Esophagus squamous epithelium (tissue), 5 donors: ENCODE results near the gene FCRL6. TPM values are rescaled to one million over a fixed set of nuclear protein-coding genes. Genes with fewer than 3 reads are reported as not detected.

ENCODE experiments used
- DNase-seq: peaks from one replicate; lab custom pipeline; 2025; lab: John Stamatoyannopoulos, UW
- H3K27ac ChIP-seq, 4 donors: fragments of 200-600 bp; sonication (generic); one replicate each; pipeline ENCODE4 v1.5.1; 2016 to 2019; ENCODE audit warnings: mild to moderate bottlenecking in 1 of 4
- H3K27me3 ChIP-seq, 4 donors: fragments of 200-600 bp; sonication (generic); 1 replicate in 3 of 4; 2 replicates in 1 of 4; pipeline versions ENCODE4 v1.5.1 to v1.6.0; 2017 to 2021; ENCODE audit warnings: antibody characterized with exemption in 1 of 4
- H3K36me3 ChIP-seq, 3 donors: fragments of 200-600 bp; sonication (generic); one replicate each; pipeline ENCODE4 v1.5.1; 2016 to 2019
- H3K4me1 ChIP-seq, 3 donors: fragments of 200-600 bp; sonication (generic); one replicate each; pipeline ENCODE4 v1.5.1; 2017 to 2019
- H3K4me3 ChIP-seq, 4 donors: fragments of 200-600 bp; sonication (generic); 1 replicate in 3 of 4; 2 replicates in 1 of 4; pipeline ENCODE4 v1.5.1; 2016 to 2019; ENCODE audit warnings: mild to moderate bottlenecking in 2 of 4, moderate library complexity in 1 of 4
- H3K9me3 ChIP-seq, 3 donors: fragments of 200-600 bp; sonication (generic); one replicate each; pipeline ENCODE4 v1.5.1; 2016 to 2019
- CTCF ChIP-seq, 6 experiments: fragments of 450-650 bp in 4 of 6; fragments of 200-600 bp in 2 of 6; sonication (generic) in 2 of 6; IDR thresholded peaks; one replicate each; pipeline ENCODE4 v1.5.1; 2016 to 2019; ENCODE audit warnings: antibody characterized with exemption in 6 of 6, mild to moderate bottlenecking in 4 of 6, moderate library complexity in 4 of 6
- POLR2A ChIP-seq, 4 donors: fragments of 450-650 bp; IDR thresholded peaks; one replicate each; pipeline ENCODE4 v1.6.1; 2017; ENCODE audit warnings: antibody characterized with exemption in 4 of 4, mild to moderate bottlenecking in 4 of 4, moderate library complexity in 3 of 4
- WGBS, 2 donors: methylation state at CpG; one replicate each; pipeline ENCODE4 v1.1.5; 2018; 5-methylcytosine and 5-hydroxymethylcytosine counted together
- intact Hi-C: fragments of 100-400 bp; cut with DNase I; formaldehyde crosslinking; loops from one replicate; pipeline ENCODE4 v1.15.0; 2022
- small RNA-seq, 4 donors: library from RNA; depleted of rRNA; stranded (forward); fragments of <200 nt; gene quantifications; one replicate each; pipeline ENCODE3, GENCODE V24; 2016
- total RNA-seq, 4 donors: library from RNA; depleted of rRNA; stranded (reverse); fragments of >200 nt; gene quantifications; one replicate each; pipeline ENCODE4 v1.1.0, GENCODE V29; 2016
- donor health status: DM: yes; HTN: yes; CAD: no.

FCRL6 gene
- total RNA-seq, 4 donors from 2014 or later: 0.76 TPM; not detected in 3

GRCh38 chr1:159862031-159862430 lies 59.9 kb downstream of the FCRL6 start:
- Histone ChIP-seq H3K36me3 (no peaks in the 10 kb centered on the region), H3K4me3 (no peak overlapping the region), H3K27me3 (no peaks in the 10 kb centered on the region), H3K9me3 (no peaks in the 10 kb centered on the region), H3K27ac (no peak overlapping the region), H3K4me1 (peaks cover 11 to 63% (median 18%) of the 10 kb centered on the region in 3 donors)
- 77 to 93% methylated on average over 2 to 4 of the region's 5 CpGs for WGBS, 2 donors
- DNase-seq: no peak
- TF ChIP-seq CTCF (IDR thresholded peaks at IDR 0.05) (no peak), POLR2A (IDR thresholded peaks at IDR 0.05) (no peak)
- intact Hi-C loops: no loop called here

GRCh38 chr1:159862557-159862956 lies 60.4 kb downstream of the FCRL6 start, which contains the start of gene VSIG8:
Gene VSIG8, minus strand, starts transcription at chr1:159862657. Its CDS starts 136 bp downstream, at chr1:159862521.
- no peak for DNase-seq
- Histone ChIP-seq H3K36me3 (no peaks in the 10 kb centered on the region), H3K4me3 (no peak within 1 kb of the TSS), H3K27ac (no peak within 1 kb of the TSS), H3K4me1 (peaks cover 12 to 68% (median 23%) of the 10 kb centered on the region in 3 donors), H3K9me3 (no peaks in the 10 kb centered on the region), H3K27me3 (no peaks in the 10 kb centered on the region)
- intact Hi-C loops: no loop called here
- no peak for TF ChIP-seq POLR2A (IDR thresholded peaks at IDR 0.05)
- 94 to 100% methylated on average over 2 of the region's 4 CpGs for WGBS, 2 donors

GRCh38 chr1:159864262-159864661 lies 62.1 kb downstream of the FCRL6 start:
- intact Hi-C loops: no loop called here
- no peak overlapping the region for H3K4me3 ChIP-seq

More at GRCh38 chr1:159864262-159864661, 62.1 kb downstream of the FCRL6 start:
- Histone ChIP-seq H3K27me3 (peaks cover 0 to 3% (median 0%) of the 10 kb centered on the region in 4 donors), H3K9me3 (no peaks in the 10 kb centered on the region), H3K36me3 (no peaks in the 10 kb centered on the region), H3K27ac (no peak overlapping the region), H3K4me1 (peaks cover 29 to 74% (median 34%) of the 10 kb centered on the region in 3 donors)
- TF ChIP-seq POLR2A (IDR thresholded peaks at IDR 0.05): no peak
- TF ChIP-seq CTCF (IDR thresholded peaks at IDR 0.05): no peak
- DNase-seq: no peak
- WGBS, 2 donors: 81 to 92% methylated on average over 2 of the region's 2 CpGs

Small RNAs within 50 kb of the gene (small RNA-seq; reads per million reads assigned to genes)
- gene RF00570: 0 to 0.27 (median 0.07) reads per million in 4 donors

Other genes starting within 250 kb of the FCRL6 start
- gene APCS, start 214.5 kb upstream of the FCRL6 start, total RNA-seq: not detected
- gene CRP, start 87.8 kb upstream of the FCRL6 start, total RNA-seq: not detected
- gene DUSP23, start 21.4 kb upstream of the FCRL6 start, total RNA-seq: 100 to 1,000 TPM in 1 of 4 donors, 10 to 100 TPM in 3; 65.2 to 103 (median 91.3) TPM
- gene SLAMF8, start 24.5 kb downstream of the FCRL6 start, total RNA-seq: 1 to 10 TPM in 2 of 4 donors, under 1 TPM in 2; 0.49 to 9.0 (median 3.1) TPM
- 1 to 10 TPM in 3 of 4 donors, under 1 TPM in 1; 0.38 to 7.8 (median 1.8) TPM for gene VSIG8, start 60.3 kb downstream of the FCRL6 start, total RNA-seq
- under 1 TPM in 2 of 4 donors, not detected in 2; 0.48 to 0.95 TPM for gene CFAP45, start 97.8 kb downstream of the FCRL6 start, total RNA-seq
- gene TAGLN2, start 123.1 kb downstream of the FCRL6 start, total RNA-seq: 100 to 1,000 TPM; 308 to 468 (median 357) TPM
- gene IGSF9, start 143.3 kb downstream of the FCRL6 start, total RNA-seq: 10 to 100 TPM in 1 of 4 donors, 1 to 10 TPM in 3; 4.2 to 12.0 (median 8.8) TPM
- gene SLAMF9, start 151.9 kb downstream of the FCRL6 start, total RNA-seq: under 1 TPM in 2 of 4 donors, not detected in 2; 0.92 to 0.99 TPM
- 1 to 10 TPM; 2.7 to 3.8 (median 2.9) TPM for gene PIGM, start 229.6 kb downstream of the FCRL6 start, total RNA-seq